Measurements from ENCODE around the gene WNT5A.

Gene WNT5A

GRCh38 chr3:55484191-55484689 is 2.9 kb downstream of the WNT5A start:
- peak overlapping the region in 6 of 21 experiments; percentile 22 to 96 (median 85) for H3K27ac ChIP-seq
- H3K4me3 ChIP-seq, result peak overlapping the region in 4 of 7 experiments; percentile 57 to 69 (median 60)

DNA sequence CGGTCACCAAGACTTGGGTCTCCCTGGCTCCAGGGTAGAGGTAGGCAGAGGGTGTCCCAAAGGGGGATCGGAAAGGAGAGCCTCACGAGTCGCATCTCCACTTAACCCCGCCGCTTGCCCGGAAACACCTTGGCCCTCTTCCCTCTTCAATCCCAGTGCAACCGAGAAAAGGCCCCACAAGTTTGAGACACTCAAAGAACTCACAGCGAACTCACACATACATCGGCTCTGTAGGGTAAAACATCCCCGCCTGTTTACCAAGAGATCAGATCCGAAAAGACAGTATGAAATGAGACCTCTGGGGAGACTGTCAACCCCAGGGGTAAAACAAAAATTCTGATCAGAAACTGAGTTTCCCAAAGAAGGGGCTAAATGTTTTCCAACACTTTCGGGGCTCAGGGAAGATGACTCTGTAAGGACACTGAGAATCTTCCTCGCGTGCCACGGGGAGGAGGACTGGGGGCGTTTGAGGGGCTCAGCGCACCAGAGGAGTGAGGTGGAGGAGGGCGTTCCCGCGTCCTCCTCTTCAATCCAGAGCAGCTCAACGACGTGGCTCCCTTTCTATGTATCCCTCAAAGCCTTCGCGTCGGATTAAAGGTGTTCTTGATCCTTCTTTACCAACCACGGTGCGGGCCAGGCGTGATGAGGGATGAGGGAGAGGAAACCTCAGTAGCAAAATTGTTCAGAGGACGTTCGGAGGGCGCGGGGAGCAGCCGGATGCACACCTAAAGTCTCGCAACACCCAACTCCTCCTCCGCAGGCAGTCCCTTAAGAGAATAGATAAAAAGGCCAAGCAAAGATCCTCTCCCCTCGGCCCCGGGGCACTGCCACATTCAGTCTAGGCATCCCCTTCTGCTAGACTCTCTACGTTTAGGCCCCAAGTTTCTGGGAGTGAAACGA is 3.7 kb downstream of the WNT5A start:
- peak overlapping the region in 8 of 21 experiments; percentile 24 to 96 (median 75) for H3K27ac ChIP-seq
- peak overlapping the region in 5 of 7 experiments; percentile 34 to 69 (median 39) for H3K4me3 ChIP-seq

DNA sequence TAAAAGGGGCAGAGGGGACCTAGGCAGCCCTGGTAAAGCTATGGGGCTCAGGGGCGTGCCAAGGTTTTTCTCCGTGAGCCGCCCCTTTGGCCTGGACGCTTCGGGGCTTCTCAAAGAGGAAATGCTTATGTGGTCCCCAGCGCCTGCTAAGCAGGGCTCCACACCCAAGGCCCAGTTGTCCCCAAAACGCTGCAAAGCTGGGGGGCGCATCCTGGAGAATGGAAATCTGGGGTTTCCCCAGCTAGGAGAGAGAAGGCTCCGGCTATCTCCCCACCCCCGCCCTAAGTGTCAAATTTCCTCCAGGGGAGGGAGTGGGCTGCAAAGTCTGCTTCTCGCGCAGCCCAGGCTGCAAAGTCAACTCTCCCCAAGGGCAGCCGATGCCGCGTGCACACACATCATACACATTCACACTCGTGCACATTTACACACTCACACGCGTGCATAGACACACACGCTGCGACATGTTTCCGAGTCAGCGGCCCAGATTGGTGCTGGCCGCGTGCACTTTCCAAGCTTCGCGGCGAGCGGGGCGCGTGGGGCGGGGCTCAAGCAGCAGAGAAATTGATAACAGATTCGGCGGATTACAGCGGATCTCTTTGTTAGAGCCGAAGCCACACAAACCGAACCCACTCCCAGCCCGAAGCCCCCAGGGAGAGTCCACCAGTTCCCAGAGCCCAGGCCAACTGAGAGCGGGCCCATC is 4.5 kb downstream of the WNT5A start:
- H3K4me3 ChIP-seq, result peak overlapping the region; percentile 16 to 69 (median 37)
- peak overlapping the region in 13 of 21 experiments; percentile 24 to 96 (median 68) for H3K27ac ChIP-seq

DNA sequence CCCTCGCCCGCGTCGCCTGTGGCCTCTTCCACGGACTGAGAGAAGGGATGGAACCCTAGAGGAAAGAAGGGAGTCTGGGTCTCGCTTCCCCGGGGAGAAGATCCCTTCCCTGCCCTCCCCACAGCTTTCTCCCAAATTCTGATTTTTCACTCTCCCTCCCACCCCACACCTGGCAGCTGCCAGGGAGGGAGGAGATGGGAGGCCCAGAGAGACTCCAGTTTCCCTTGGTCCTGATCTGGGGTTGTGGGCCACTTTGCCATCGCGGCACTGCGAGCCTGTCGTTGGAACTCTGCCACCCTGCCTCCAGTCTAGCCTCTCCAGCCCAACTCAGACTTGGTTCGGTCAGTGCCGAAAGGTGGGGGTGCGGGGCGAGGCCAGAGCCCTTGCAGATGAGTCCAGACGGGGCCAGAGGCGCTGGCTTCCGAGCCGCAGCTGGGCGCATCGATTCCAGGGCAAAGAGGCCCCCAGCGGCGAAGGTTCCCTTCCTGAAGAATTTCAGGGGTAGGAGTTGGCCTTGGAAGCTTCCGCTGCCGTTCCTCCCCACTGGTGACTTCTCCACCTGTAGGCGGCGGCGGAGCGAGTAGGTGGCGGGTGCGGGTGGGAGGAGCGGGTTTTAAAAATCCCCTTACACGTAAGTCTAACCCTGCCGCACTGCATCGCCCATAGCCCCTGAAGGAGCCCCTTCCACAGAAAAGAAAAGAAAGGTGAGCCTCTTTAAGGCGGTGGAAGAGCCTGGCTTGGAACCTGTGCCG is 5.2 kb downstream of the WNT5A start:
- H3K27ac ChIP-seq, result peak overlapping the region in 15 of 21 experiments; percentile 2 to 96 (median 68)
- H3K4me3 ChIP-seq, result peak overlapping the region; percentile 16 to 69 (median 37)

- H3K27ac ChIP-seq, result peak overlapping the region in 16 of 21 experiments; percentile 2 to 96 (median 66)
- peak overlapping the region; percentile 16 to 69 (median 37) for H3K4me3 ChIP-seq
These were observed 6.0 kb downstream of the WNT5A start for GRCh38 chr3:55480911-55481743.

- Histone ChIP-seq H3K4me3 (no peak overlapping the region), H3K27ac (peak overlapping the region in 1 of 21 experiments; percentile 12)
These were observed 9.5 kb downstream of the WNT5A start for GRCh38 chr3:55477306-55478303.

GRCh38 chr3:55476515-55476914 is 10.6 kb downstream of the WNT5A start:
- Histone ChIP-seq H3K4me3 (no peak overlapping the region), H3K27ac (no peak overlapping the region)

DNA sequence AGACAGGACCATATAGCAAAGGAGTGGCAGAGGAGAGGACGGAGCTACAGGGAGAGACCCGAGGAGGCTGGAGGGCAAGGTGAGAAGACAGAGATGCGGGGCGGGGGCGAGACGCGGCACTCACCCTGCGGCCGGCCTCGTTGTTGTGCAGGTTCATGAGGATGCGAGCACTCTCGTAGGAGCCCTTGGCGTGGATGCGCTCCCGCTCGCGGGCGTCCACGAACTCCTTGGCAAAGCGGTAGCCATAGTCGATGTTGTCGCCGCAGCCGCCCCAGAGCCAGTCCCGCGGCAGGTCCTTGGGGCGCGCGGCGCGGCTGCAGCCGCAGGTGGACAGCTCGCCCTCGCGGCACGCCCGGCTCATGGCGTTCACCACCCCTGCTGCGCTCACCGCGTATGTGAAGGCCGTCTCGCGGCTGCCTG is 12.9 kb downstream of the WNT5A start:
- no peak overlapping the region for H3K4me3 ChIP-seq

GRCh38 chr3:55473788-55474187 is 13.3 kb downstream of the WNT5A start:
- H3K4me3 ChIP-seq, result no peak overlapping the region
- H3K27ac ChIP-seq, result no peak overlapping the region

More for the DNA sequence above, 12.9 kb downstream of the WNT5A start:
- H3K27ac ChIP-seq, result no peak overlapping the region

- no peak overlapping the region for H3K27ac ChIP-seq
- H3K4me3 ChIP-seq, result no peak overlapping the region
These were observed 15.4 kb downstream of the WNT5A start for GRCh38 chr3:55471522-55472280.

GRCh38 chr3:55471084-55471483 is 16.0 kb downstream of the WNT5A start:
- Histone ChIP-seq H3K4me3 (no peak overlapping the region), H3K27ac (no peak overlapping the region)

GRCh38 chr3:55469957-55470526 is 17.1 kb downstream of the WNT5A start:
- no peak overlapping the region for H3K4me3 ChIP-seq
- H3K27ac ChIP-seq, result no peak overlapping the region

DNA sequence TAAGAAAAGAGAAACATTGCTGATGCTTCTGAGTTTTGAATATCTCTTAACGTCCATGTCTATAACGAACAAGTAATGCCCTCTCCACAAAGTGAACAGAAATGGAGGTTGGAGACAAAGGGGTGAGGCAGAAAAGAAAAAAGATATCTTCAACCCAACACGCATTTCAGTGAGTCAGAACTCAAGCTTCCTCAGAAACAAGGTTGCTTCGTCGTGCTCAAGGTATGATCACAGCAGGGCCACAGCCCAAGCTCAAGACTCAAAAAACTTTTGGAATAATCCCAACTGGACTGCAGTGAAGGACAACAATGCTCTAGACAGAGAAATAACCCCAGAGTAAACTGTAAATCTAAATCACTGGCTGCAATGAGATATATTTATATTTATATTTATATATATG is 18.9 kb downstream of the WNT5A start:
- Histone ChIP-seq H3K4me3 (no peak overlapping the region), H3K27ac (peak overlapping the region in 1 of 21 experiments; percentile 28)

GRCh38 chr3:55467099-55467498 is 20.0 kb downstream of the WNT5A start:
- no peak overlapping the region for H3K27ac ChIP-seq

GRCh38 chr3:55466526-55466925 is 20.6 kb downstream of the WNT5A start:
- no peak overlapping the region for H3K4me3 ChIP-seq

More at GRCh38 chr3:55467099-55467498, 20.0 kb downstream of the WNT5A start:
- H3K4me3 ChIP-seq, result no peak overlapping the region

DNA sequence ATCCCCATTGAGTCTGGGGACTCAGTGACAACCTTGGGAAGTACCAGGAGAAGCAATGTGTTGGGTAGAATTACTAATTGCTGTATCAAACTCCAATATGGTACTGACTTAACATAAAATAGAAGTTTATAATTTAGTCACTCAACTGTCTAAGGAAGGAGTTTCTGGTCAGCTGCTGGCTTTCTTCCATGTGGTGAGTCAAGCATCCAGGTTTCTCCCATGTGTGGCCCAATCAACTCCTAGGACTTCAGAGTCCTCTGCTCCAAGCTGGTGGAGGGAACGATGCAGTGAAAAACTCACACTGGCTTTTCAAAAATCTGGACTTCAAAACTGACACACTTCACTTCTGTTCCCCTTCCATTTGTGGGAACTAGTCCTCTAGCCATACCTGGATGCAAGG is 25.2 kb downstream of the WNT5A start:
- no peak overlapping the region for H3K27ac ChIP-seq
- H3K4me3 ChIP-seq, result no peak overlapping the region

More at GRCh38 chr3:55466526-55466925, 20.6 kb downstream of the WNT5A start:
- no peak overlapping the region for H3K27ac ChIP-seq

Measured in skin epidermis (tissue), 12 donors.